Prostate gland (tissue), 2 donors: ENCODE results near the gene MEIS2.

Experiments
- POLR2A ChIP-seq: fragments of 450-650 bp; IDR thresholded peaks from one replicate; pipeline ENCODE4 v1.6.1; 2016; ENCODE audit warnings: antibody characterized with exemption, mild to moderate bottlenecking
- POLR2AphosphoS5 ChIP-seq: sonication (generic); formaldehyde crosslinking; IDR thresholded peaks from one replicate; pipeline ENCODE4 v1.6.1; 2017; ENCODE audit warnings: antibody characterized with exemption
- TF ChIP-seq, protein P1 (sequence below), 4 experiments: fragments of 200-600 bp in 2 of 4; fragments of 450-650 bp in 2 of 4; sonication (generic) in 2 of 4; IDR thresholded peaks; 1 replicate in 3 of 4; 2 replicates in 1 of 4; pipeline ENCODE4 v1.5.1; 2016 to 2019; ENCODE audit warnings: antibody characterized with exemption in 4 of 4, mild to moderate bottlenecking in 2 of 4, moderate library complexity in 2 of 4

- TF ChIP-seq, protein P1, sequence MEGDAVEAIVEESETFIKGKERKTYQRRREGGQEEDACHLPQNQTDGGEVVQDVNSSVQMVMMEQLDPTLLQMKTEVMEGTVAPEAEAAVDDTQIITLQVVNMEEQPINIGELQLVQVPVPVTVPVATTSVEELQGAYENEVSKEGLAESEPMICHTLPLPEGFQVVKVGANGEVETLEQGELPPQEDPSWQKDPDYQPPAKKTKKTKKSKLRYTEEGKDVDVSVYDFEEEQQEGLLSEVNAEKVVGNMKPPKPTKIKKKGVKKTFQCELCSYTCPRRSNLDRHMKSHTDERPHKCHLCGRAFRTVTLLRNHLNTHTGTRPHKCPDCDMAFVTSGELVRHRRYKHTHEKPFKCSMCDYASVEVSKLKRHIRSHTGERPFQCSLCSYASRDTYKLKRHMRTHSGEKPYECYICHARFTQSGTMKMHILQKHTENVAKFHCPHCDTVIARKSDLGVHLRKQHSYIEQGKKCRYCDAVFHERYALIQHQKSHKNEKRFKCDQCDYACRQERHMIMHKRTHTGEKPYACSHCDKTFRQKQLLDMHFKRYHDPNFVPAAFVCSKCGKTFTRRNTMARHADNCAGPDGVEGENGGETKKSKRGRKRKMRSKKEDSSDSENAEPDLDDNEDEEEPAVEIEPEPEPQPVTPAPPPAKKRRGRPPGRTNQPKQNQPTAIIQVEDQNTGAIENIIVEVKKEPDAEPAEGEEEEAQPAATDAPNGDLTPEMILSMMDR (IDR thresholded peaks at IDR 0.05) = no peak
- TF ChIP-seq POLR2AphosphoS5 (no peak), POLR2A (no peak)
Observed at GRCh38 chr15:36977659-36978058, 122.7 kb downstream of the MEIS2 start.
